ENCODE measurements around the gene EIF2B1.

EIF2B1 gene

GRCh38 chr12:123633379-123634141, at the start of gene EIF2B1, which contains the start of gene GTF2H3:
Gene EIF2B1 (minus strand): TSS chr12:123633686. CDS start chr12:123633557, 129 bp downstream.
Gene GTF2H3 (plus strand): TSS chr12:123633829. CDS start chr12:123633860, 31 bp downstream.
- peak; percentile 97 for DNase-seq

DNA sequence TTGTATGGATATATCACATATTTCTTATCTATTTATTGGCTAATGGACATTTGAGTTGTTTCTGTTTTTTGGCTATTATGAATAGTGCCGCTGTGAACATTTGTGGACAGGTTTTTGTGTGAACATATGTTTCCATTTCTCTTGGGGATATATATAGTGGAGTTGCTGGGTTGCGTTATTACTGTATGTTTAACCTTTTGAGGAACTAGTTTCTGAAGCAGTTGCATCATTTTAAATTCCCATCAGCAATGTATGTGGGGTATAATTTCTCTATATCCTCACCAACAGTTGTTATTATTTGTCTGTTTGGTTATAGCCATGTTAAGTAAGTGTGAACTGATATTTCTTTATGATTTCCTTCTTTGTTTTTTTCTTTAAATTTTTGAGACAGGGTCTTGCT, 48.1 kb upstream of the EIF2B1 start:
- no peak for DNase-seq

GRCh38 chr12:123678981-123679380, 45.5 kb upstream of the EIF2B1 start:
- DNase-seq, result no peak

DNA sequence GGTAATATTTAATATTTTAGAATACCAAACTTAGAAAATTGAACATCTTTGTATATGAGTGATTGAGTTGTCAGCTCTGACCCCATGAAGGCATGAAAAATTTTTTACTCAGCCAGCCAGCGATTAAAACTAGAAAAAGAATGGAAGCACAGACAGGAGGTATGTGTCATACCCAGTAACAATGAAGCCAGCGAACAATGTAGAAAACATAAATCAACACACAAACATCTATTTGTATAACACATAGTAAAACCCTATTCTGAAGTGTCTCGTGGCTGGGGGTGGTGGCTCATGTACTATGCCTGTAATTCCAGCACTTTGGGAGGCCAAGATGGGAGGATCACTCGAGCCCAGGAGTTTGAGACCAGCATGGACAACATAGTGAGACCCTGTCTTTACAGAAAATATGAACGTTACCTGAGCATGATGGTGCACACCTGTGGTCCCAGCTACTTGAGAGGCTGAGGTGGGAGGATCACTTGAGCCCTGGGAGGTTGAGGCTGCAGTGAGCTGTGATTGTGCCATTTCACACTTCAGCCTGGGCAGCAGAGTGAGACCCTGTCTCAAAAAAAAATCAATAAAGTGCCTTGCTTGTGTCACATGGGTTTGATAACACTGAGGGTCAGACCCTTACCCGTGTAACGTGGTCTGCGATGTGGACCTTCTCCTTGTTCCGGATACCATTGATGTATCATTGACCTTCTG, 43.3 kb upstream of the EIF2B1 start:
- no peak for DNase-seq

- DNase-seq, result no peak
Measured at GRCh38 chr12:123675436-123675835, 42.0 kb upstream of the EIF2B1 start.

DNA sequence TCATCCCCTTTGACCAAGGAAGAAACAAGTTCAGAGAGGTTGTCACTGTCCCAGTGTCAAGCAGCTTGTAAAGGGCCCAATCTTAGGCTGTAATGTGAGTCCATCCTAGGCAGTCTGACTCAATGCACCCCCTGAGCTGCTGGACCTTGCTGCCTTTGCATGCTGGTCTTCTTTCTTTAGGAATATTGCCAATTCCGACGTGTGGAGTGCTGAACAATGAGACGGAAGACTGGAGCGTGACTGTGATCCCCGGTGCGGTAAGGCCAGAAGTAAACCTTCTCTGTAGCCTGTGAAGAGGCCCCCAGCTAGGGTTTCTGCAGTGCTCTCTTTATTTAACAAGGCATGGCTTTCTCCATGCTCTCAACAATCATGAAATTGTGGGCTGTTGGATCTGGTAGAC, 38.4 kb upstream of the EIF2B1 start:
- no peak for DNase-seq

GRCh38 chr12:123670882-123671728, 37.6 kb upstream of the EIF2B1 start, which contains the start of gene TCTN2:
Gene TCTN2 (plus strand): TSS chr12:123671113. CDS start chr12:123671241, 128 bp downstream.
- peak; percentile 92 for DNase-seq

GRCh38 chr12:123667771-123668170, 34.3 kb upstream of the EIF2B1 start:
- no peak for DNase-seq

GRCh38 chr12:123659996-123660727, 26.7 kb upstream of the EIF2B1 start:
- DNase-seq, result peak; percentile 90

DNA sequence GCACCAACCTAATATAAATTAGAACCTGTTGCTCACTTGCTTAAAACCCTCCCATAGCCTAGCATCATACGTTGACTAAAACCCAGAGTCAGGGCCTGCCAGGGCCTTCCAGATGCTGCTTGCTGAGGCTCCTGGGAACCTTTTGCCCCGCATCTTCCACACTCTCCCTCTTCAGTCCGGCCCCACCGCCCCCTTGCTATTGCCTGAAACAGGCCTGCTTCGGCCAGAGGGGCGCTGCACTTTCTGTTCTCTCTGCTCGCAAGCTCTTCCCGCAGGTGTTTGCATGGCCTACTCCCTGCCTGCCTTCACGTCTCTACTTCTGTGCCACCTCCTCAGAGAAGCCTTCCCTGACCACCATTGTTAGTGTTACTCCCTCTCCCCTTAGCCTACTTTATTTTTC, 23.7 kb upstream of the EIF2B1 start:
- no peak for DNase-seq

- no peak for DNase-seq
Measured at GRCh38 chr12:123656392-123656791, 22.9 kb upstream of the EIF2B1 start.

GRCh38 chr12:123655420-123655819, 21.9 kb upstream of the EIF2B1 start:
- no peak for DNase-seq

DNA sequence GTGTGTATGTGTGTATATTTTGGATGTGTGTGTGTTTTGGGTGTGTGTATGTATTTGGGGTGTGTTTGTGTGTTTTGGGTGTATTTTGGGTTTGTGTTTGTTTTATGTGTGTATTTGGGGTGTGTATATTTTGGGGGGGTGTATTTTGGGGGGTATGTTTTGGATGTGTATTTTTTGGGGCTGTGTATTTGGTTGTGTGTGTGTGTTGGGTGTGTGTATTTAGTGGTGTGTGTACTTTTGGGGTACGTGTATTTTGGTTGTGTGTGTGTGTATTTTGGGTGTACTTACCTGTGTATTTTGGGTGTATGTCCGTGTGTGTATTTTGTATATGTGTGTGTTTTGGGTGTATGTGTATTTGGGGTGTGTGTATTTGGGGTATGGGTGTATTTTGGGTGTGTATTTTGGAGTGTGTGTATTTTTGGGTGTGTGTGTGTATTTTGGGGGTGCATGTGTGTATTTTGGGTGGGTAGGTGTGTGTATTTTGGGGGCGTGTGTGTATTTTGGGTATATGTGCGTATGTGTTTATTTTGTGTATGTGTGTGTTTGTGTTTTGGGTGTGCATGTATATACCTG, 20.7 kb upstream of the EIF2B1 start:
- DNase-seq, result no peak

DNA sequence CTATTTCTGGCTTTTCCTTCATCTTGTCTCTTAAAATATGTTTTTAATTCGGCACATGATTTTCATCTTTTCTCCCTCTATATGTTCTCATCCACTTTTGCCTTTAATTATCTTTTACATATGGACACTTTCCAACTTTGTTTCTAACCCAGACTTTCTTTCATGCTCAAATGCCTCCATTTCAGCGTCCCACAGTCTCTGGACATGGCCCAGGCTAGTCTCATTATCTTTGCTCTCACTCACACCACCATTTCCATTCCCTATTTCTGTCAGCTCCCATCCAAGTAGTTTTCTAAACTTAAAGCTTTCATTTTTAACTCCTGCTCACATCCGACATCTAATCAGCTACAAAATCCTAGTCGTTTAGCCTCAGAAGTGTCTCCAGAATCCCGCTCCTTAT, 14.9 kb upstream of the EIF2B1 start:
- no peak for DNase-seq

DNA sequence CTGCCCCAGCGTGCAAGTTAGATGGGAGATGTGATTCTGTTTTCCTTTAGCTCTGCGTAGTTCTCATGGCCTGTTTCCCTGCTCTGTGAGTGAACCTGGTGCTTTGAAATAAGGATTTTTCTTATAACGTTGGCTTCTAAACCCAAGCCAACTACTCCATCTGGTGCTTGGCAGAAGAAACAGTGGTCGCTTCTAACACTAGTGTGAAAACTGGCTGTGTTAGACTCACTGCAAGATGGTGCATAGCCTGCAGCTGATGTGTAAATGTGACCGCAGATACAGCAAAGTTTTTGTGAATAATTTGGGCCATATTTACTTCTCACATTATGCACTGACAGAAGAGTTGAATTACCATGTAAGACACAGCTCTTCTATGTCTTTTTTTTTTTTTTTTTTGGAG, 12.4 kb upstream of the EIF2B1 start:
- no peak for DNase-seq

DNA sequence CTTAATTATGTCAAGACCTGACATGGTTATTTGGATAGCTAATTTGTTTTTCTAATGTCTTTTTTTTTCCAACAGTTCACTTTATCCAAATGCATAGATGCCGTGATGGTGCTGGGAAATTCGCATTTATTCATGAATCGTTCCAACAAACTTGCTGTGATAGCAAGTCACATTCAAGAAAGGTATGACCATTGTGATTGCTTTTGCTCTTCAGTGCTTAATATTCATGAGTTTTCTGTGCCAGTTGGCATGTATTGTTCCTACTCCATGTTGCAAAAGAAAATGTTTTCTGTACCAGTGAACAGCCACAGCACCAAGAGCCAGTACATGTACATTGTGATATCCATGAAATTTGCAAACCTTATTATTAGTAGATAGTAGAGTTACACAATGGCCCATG, 11.9 kb upstream of the EIF2B1 start:
- no peak for DNase-seq

DNA sequence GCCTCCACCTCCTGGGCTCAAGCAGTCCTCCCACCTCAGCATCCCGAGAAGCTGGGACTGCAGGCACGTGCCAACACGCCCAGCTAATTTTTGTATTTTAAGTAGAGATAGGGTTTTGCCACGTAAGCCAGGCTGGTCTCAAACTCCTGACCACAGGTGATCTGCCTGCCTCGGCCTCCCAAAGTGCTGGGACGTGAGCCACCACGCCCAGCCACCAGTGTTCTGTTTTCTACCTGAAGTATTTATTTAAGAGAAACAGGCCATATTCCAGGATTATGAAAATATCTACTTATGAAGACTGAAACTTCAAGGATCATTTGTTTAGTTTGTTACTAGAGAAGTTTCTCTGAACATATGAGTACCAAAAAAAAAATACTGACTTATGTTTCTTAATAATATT, 10.4 kb upstream of the EIF2B1 start:
- no peak for DNase-seq

DNA sequence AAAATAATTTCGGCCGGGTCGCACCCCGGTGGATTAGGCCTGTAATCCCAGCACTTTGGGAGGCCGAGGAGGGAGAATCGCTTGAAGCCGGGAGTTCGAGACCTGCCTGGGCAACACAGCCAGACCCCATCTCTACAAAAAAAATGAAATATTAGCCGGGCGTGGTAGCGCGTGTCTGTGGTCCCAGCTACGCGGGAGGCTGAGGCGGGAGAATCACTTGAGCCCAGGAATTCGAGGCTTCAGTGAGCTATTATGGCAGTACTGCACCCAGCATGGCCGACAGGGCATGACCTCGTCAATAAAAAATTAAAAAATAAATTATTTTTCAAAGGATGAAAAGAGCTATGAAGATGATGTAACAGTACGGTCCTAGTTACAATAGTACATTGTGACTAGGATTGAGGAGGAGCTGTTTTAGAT, 666 bp upstream of the EIF2B1 start:
- DNase-seq, result no peak

GRCh38 chr12:123621619-123622530, 11.6 kb downstream of the EIF2B1 start:
- DNase-seq, result no peak

- no peak for DNase-seq
Measured at GRCh38 chr12:123621101-123621500, 12.4 kb downstream of the EIF2B1 start.

GRCh38 chr12:123617580-123617979, 15.9 kb downstream of the EIF2B1 start:
- no peak for DNase-seq
